ENCODE data around the gene YTHDC2. TPM values are rescaled to one million over a fixed set of nuclear protein-coding genes. Genes with fewer than 3 reads are reported as not detected.

YTHDC2 gene
- total and polyA plus RNA-seq, 2 of the 13 experiments (the other 11 are each of a cell fraction or from before 2014, with no cell fraction given), result 6.7 to 17.8 TPM

GRCh38 chr5:113572716-113573115 lies 59.2 kb downstream of the YTHDC2 start (continued):
- TF ChIP-seq PAX8 (CRISPR knock-in tag; IDR thresholded peaks at IDR 0.05; ENCODE audit: borderline replicate concordance), result no peak
- no peak for TF ChIP-seq DBP (CRISPR knock-in tag; IDR thresholded peaks at IDR 0.05; ENCODE audit: not compliant biosample characterization)
- no peak for TF ChIP-seq JUNB (CRISPR knock-in tag; IDR thresholded peaks at IDR 0.05; ENCODE audit: borderline replicate concordance)
- no peak for TF ChIP-seq HMG20B (CRISPR knock-in tag; conservative IDR thresholded peaks at IDR 0.05)

GRCh38 chr5:113574417-113574816 lies 60.9 kb downstream of the YTHDC2 start:
- DNase-seq (ENCODE audit: low spot score), result no peak
- in situ Hi-C loops (cut with HindIII; ENCODE audit: extremely low pct_ligation_motif_present, low pct_unique_long_range_greater_than_20kb), result no loop called here
- CTCF ChIA-PET (ENCODE audit: low intra/inter-chr PET ratio, low total read pairs), result no interaction called here
- POLR2A ChIA-PET, result no interaction called here
- Histone ChIP-seq H3K9ac (ENCODE audit: insufficient read depth, low read depth, low read length) (no peak overlapping the region), H3K9me3 (ENCODE audit: low read length) (no peaks in the 10 kb centered on the region; the same call in 1 of the 2 replicates), H3K79me2 (ENCODE audit: insufficient read depth, low read length) (no peaks in the 10 kb centered on the region), H3K27me3 (ENCODE audit: control insufficient read depth in 1 of 2, insufficient read depth in 2 of 2, low read length in 2 of 2) (no peaks in the 10 kb centered on the region), H2AFZ (ENCODE audit: low read length) (no peak overlapping the region), H4K20me1 (ENCODE audit: insufficient read depth, low read length) (no peaks in the 10 kb centered on the region), H3K27ac (ENCODE audit: extremely low read length, insufficient read depth, low read length) (no peak overlapping the region), H3K4me1 (ENCODE audit: insufficient read depth, low read length) (no peaks in the 10 kb centered on the region), H3K4me2 (ENCODE audit: low read depth, low read length) (no peak overlapping the region), H3K4me3 (replicated peaks in 1 of 3; ENCODE audit: insufficient read depth in 1 of 3, low read depth in 2 of 3, low read length in 3 of 3) (no peak overlapping the region), H3K36me3 (replicated peaks in 1 of 2; ENCODE audit: control insufficient read depth in 1 of 2, insufficient read depth in 2 of 2, low read length in 2 of 2) (peaks cover 7 to 21% of the 10 kb centered on the region in 2 experiments; a peak in 4 of 5 replicates)
- no peak for ATAC-seq
- intact Hi-C loops (cut with micrococcal nuclease; ENCODE audit: unreplicated experiment), result no loop called here
- 100% methylated on average over 1 of the region's 2 CpGs for WGBS (ENCODE audit: low lambda C conversion rate)
- no peak for FAIRE-seq
- TF ChIP-seq NFYB (CRISPR knock-in tag; IDR thresholded peaks at IDR 0.05), result no peak
- BruUV-seq (replicated peaks), result no TSS peak

- intact Hi-C loops (cut with micrococcal nuclease; ENCODE audit: unreplicated experiment), result no loop called here
Measured at GRCh38 chr5:113575074-113575473, 61.6 kb downstream of the YTHDC2 start.

More at GRCh38 chr5:113575074-113575473, 61.6 kb downstream of the YTHDC2 start:
- Histone ChIP-seq H3K4me3 (replicated peaks in 1 of 3; ENCODE audit: insufficient read depth in 1 of 3, low read depth in 2 of 3, low read length in 3 of 3) (no peak overlapping the region), H3K4me1 (ENCODE audit: insufficient read depth, low read length) (no peaks in the 10 kb centered on the region), H3K27ac (ENCODE audit: extremely low read length, insufficient read depth, low read length) (no peak overlapping the region), H3K9ac (ENCODE audit: insufficient read depth, low read depth, low read length) (no peak overlapping the region), H3K27me3 (ENCODE audit: control insufficient read depth in 1 of 2, insufficient read depth in 2 of 2, low read length in 2 of 2) (no peaks in the 10 kb centered on the region), H4K20me1 (ENCODE audit: insufficient read depth, low read length) (no peaks in the 10 kb centered on the region), H3K79me2 (ENCODE audit: insufficient read depth, low read length) (no peaks in the 10 kb centered on the region), H3K4me2 (ENCODE audit: low read depth, low read length) (no peak overlapping the region), H3K36me3 (replicated peaks in 1 of 2; ENCODE audit: control insufficient read depth in 1 of 2, insufficient read depth in 2 of 2, low read length in 2 of 2) (peaks cover 7 to 17% of the 10 kb centered on the region in 2 experiments; a peak in 4 of 5 replicates), H2AFZ (ENCODE audit: low read length) (no peak overlapping the region), H3K9me3 (ENCODE audit: low read length) (no peaks in the 10 kb centered on the region; the same call in 1 of the 2 replicates)
- ATAC-seq (no peak), FAIRE-seq (no peak), DNase-seq (ENCODE audit: low spot score) (no peak)
- ChIA-PET POLR2A (no interaction called here), CTCF (ENCODE audit: low intra/inter-chr PET ratio, low total read pairs) (no interaction called here)
- in situ Hi-C loops (cut with HindIII; ENCODE audit: extremely low pct_ligation_motif_present, low pct_unique_long_range_greater_than_20kb), result no loop called here
- TF ChIP-seq NFKB2 (CRISPR knock-in tag; IDR thresholded peaks at IDR 0.05; ENCODE audit: borderline replicate concordance) (no peak), ZNF558 (CRISPR knock-in tag; IDR thresholded peaks at IDR 0.05; ENCODE audit: borderline replicate concordance) (no peak), EP300 (IDR thresholded peaks at IDR 0.05; ENCODE audit: low read depth in 2 of 2, low read length in 2 of 2) (no peak), EP300 (CRISPR knock-in tag; IDR thresholded peaks at IDR 0.05; ENCODE audit: borderline replicate concordance) (no peak), ZUFSP (CRISPR knock-in tag; IDR thresholded peaks at IDR 0.05; ENCODE audit: borderline replicate concordance) (no peak), MAFF (IDR thresholded peaks at IDR 0.05; ENCODE audit: low read depth, low read length) (peak; percentile 43; the same call in 1 of the 2 replicates), MAFK (conservative IDR thresholded peaks at IDR 0.05 in 1 of 2, IDR thresholded peaks at IDR 0.05 in 1 of 2; ENCODE audit: low read length in 2 of 2) (peak; percentile 38 to 59; a peak in 3 of 4 replicates), ETV6 (CRISPR knock-in tag; conservative IDR thresholded peaks at IDR 0.05) (no peak), ZNF598 (CRISPR knock-in tag; IDR thresholded peaks at IDR 0.05; ENCODE audit: borderline replicate concordance) (no peak)
- BruUV-seq (replicated peaks), result no TSS peak
- 95% methylated on average over 4 of the region's 4 CpGs for WGBS (ENCODE audit: low lambda C conversion rate)

Measured in HepG2 (cell line).